GM19324 (cell line): Measurements from ENCODE around the gene PRKRA.
"Not testable (repeated sequence)": the region's sequence is repeated elsewhere in the genome, so short reads cannot be mapped to it uniquely, and the experiment has no call there.

Source experiments
- ATAC-seq: cut with Tn5 transposase; IDR thresholded peaks from one replicate; pipeline ENCODE4 v1.9.1; 2021; ENCODE audit warnings: mild to moderate bottlenecking, moderate library complexity; ENCODE audit not compliant: unreplicated experiment, low FRiP score

PRKRA gene

DNA sequence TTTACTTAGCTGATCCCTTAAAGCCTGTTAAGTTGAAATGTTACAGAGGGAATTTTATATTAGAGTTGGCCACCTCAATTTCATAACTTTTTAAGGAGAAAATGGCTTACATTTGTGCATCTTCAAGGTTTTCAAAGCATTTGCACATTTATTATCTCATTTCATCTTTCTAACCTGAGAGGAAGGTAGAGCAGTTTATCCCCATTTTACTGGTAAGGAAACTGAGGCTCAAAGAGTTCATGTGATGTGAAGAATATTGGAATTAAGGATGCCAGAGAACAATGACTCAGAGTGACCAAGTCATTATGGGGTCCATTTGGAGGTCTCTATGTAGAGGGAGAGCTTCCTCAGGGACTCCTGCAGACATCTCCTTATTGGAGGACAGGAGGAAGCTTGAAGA is 35.0 kb downstream of the PRKRA start:
- ATAC-seq: no peak

GRCh38 chr2:178414266-178415247 is 36.4 kb downstream of the PRKRA start:
- ATAC-seq: peak; percentile 73

DNA sequence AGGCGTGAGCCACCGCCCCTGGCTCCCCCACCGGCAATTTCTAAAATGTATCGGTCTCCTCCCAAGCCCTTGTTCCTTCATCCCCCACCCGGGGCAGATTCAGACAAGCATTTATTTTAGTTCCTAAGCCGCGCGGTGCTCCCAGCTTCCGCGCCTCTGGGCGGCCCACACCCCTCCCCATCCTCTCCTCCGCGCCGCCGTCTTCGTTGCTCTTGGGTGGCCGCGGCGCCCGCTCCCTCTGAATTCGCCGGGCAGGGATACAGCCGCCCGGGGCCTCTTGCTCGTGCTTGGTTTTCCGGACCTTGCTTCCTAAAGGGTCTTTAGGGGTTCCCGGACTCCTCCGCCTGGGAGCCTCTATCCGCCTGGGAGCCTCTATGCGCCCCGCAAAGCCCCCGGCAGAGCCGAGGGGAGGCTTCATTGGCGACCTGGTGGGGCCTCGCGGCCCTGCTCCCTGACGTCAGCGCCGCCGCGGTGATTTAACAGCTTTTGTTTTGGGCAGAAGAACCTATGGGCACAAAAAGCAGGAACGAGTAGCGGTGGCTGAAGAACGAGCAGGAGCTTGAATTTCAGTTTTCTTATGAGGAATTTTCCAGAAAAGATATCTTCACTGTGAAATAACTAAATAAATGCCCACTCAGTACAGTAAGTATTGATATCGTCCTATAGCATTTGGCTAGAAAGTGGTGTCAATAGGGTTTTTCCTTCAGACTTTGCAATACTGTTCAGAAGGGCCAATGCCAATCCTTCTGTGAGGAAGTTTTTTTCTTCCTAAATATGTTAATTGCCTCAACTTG is 37.3 kb downstream of the PRKRA start:
- ATAC-seq: peak; percentile 87

GRCh38 chr2:178412453-178412852 is 38.5 kb downstream of the PRKRA start:
- ATAC-seq: not testable (repeated sequence)

DNA sequence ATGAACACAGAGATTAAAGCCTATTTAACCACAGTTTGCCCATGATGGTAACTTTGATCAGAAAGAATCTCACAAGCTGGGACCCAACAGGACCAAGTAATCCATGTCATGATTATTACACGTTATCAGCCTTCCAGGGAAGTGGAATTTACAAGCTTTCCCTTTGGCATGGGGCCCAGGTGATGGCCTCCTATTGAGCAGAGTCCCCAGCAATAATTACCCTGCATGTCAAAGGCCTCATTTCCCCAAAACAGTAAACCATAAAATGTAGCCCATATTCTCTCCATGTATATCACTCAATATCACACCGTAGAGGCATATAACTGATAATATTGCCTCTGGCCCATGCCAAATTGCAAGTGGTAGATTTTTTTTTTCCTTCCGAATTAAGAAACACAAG is 38.9 kb downstream of the PRKRA start:
- no peak for ATAC-seq

DNA sequence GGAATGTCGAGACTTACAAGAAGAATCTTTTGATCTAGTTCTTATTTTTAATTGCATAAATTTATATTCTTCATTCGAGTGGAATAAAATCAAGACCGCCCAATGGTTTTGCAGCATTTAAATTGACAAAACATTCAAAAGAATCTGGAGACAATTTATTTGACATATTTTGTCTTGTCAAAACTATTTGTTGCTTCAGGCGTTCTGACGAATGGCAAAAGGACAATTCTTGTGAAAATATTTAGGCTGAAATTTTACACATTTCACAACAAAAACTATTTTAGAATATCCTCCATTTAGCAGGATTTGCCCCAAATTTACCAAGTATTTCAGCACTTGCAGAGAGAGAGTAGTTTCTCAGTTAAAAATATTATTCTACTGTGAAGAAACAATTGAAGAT is 41.7 kb downstream of the PRKRA start:
- no peak for ATAC-seq

DNA sequence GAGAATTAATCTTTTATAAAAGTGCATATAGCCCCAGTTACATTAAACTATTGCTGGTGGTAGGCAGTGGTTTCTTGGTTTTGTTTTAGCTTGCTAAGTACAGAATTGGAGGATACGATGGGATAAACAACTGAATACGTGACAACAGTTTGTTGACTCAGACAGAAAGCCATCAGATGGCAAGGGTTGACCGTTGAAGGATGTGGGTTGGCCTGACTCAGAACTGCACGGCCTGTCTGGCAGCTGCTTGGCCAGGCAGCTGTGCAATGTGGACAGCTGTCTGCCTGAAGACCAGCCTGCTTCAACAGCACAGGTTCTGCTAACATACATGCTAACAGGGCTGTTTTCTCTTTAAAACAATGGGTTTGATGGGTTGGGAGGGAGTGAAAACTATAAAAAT is 46.6 kb downstream of the PRKRA start:
- ATAC-seq: peak; percentile 99

GRCh38 chr2:178403671-178404306 is 47.2 kb downstream of the PRKRA start:
- ATAC-seq: peak; percentile 29

GRCh38 chr2:178401994-178402437 is 49.0 kb downstream of the PRKRA start:
- no peak for ATAC-seq

DNA sequence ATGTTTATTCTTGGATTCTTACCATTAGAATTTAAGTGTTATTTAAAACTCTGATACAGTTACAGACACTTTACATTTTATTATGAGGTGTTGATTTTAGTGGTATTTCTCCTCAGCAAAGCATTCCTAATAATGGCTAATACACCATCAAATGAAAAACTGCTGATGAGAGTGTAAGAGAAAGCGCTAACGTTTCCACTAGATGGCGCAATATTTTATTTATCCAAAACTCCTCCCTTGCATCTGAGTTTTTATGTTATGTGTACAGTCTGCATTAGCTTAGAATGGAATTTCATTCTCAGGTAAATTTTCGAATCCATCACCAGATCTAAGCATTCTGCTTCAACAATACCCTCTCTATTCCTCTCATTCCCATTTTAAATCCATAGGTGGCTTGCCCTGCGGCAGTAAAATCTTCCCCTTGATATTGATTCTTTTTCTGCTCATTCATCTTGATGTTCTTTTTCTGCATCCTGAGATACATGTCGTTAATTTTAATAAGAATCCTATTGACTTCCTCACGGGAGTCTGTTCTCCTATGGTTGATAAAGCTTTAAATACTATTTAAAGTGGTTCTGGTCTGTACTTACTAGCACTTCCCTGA is 53.9 kb downstream of the PRKRA start:
- ATAC-seq: no peak

DNA sequence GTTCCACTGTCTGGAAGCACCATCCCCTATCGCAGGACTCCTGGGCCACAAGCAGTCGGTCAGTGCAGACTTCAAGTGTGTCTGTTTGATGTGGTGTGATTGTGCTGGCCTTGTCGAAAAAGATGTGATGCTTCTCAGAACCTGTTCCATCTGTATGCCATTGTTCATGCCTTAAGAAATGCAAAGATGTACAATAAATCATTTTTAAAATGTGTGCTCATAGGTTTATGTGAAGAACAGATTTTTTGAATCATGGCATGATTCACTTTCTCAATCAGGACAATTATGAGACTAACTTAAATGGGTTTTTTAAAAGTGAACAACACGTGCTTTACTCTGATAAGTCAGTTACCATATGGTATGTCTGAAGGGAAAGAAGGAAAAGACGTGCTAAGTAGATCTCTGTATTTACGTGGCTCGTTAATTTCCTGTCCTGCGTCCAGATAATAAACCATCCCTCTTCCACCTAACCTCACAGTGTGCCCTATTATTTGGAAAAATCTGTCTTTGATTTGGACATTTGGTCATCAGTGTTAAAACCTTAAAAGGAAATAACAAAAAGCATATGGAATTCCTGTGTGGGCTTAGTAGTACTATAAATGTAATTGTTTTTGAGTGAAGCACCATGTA is 54.9 kb downstream of the PRKRA start:
- no peak for ATAC-seq

GRCh38 chr2:178395295-178395694 is 55.7 kb downstream of the PRKRA start:
- no peak for ATAC-seq

DNA sequence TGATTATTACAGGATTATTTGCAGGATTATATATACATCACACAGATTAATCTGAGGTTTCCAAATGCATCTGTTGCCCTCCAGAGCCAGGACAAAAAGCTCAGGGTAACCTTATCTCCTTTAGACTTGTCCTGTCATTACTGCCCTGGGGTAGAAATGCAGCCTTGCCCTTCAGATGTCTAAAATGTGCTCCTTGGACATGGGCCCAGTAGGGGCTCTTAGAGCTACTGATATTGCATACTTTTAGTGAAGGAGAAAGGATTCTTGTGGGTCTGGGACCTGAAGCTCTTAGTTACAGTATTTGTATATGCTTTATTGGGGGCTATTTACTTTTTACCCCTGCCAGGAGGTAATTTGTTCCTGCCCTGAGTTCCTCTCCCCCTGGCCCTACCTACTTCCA is 56.1 kb downstream of the PRKRA start:
- no peak for ATAC-seq

- no peak for ATAC-seq
Observed at GRCh38 chr2:178392215-178392614, 58.8 kb downstream of the PRKRA start.

- ATAC-seq: no peak
Observed at GRCh38 chr2:178391701-178392100, 59.3 kb downstream of the PRKRA start.

DNA sequence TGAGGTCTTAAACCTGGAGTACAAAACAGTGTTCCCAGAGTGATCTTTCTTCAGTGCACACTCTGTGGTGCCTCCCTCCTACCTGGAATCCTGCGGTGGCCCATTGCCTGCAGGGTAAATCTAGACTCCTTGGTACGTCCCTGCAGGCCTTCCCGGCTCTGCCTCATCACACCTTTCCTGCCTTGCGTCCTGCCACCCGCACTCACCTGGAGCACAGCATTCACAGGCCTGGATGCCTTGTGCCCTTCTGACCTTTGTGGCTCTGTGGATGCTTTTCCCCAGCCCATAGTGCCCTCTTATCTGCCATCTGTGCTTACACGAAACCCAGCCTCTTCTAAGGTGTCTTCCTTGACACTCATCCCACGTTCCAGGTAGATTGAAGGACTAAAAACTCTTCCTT is 62.7 kb downstream of the PRKRA start:
- no peak for ATAC-seq

DNA sequence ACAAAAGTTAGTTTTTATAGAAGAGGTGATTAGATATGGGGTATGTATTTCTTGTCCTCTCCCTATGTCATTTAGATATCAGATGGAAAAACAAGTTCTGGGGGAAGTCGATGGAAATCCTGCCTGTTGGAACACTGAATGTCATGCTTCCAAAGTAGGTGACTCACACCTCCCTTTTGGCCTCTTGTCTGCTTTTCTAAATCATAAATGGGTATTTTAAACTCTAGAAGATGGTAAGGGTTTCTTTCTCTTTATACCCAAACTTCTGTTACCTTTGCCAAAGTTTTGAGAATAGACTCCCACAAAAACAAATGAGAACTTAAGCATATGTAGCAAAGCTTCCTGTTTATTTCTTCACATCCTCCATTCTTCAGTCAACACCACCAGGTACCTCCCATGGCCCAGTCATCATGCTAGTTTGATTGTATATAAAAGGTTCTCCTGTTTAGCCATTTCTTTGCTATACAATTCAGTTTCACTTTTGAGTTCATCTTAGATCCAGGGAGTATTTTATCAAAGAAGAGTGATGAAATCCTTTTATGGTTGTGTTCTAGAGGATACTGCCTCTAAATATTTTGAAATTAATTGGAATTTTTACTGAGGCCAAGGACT is 63.9 kb downstream of the PRKRA start:
- ATAC-seq: no peak

DNA sequence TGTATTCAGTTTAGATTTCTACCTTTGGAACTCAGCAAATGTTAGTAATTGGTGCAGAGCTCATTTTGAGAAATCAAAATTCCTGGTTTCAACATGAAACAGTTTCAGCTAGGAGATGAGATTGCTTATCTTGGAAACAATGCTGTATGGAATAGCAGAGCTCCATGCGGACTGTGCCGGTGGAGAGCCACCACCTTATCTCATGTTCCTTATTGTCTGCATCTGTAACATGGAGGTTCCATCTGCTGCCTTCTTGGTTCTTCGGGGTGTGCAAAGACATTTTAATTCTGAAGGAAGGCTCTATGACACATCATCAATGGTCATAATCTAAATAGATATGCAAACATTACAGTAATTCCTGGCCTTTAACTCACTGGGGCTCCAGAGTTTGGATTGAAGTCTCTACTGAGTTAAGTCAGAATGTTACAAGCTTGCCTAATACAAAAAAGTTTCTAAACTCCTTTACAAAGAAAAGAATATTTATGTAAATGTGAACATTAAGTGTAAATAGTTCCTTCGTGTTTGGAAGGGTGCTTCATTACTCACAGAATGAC is 65.3 kb downstream of the PRKRA start:
- ATAC-seq: no peak

DNA sequence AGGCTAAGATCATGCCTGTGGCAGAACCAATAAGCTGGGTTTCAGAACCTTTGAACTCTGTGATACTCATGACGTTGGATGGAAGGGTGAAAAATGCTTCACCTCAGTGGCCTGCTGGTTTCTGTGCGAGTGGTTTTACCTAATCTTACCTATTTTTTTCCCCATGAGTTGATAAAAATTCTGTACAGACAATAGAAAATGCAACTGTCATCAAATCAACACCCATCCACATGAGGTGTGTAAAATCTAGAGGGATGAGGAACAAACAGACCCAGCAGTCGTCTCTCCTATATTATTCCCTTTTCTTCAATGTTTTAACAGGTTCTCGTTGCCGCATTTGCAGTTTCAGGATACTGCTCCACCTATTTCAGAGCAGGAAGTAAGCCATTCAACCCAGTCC is 67.3 kb downstream of the PRKRA start:
- no peak for ATAC-seq
